Kidney epithelial cell (primary cell): ENCODE data around the gene ARF1. TPM values are rescaled to one million over a fixed set of nuclear protein-coding genes. Genes with fewer than 3 reads are reported as not detected.

Experiments used
- DNase-seq: peaks from one replicate; pipeline ENCODE4 v3.0.0-alpha.2; 2010; ENCODE audit warnings: low read depth
- H3K27me3 ChIP-seq: 2 replicates; pipeline ENCODE4 v1.6.0; 2011; ENCODE audit warnings: low read length; ENCODE audit not compliant: control insufficient read depth, insufficient read depth
- H3K36me3 ChIP-seq: 2 replicates; pipeline ENCODE4 v1.5.1; 2011; ENCODE audit warnings: low read length; ENCODE audit not compliant: control insufficient read depth, insufficient read depth
- H3K4me3 ChIP-seq: 2 replicates; pipeline ENCODE4 v1.5.1; 2011; ENCODE audit warnings: low read depth, mild to moderate bottlenecking, control low read depth, low read length
- total RNA-seq: library from RNA; depleted of rRNA; stranded (reverse); fragments of >200 nt; gene quantifications from 2 replicates; pipeline ENCODE4 v1.2.3, GENCODE V29; 2015
- TF ChIP-seq, protein P1 (sequence below): IDR thresholded peaks from 2 replicates; pipeline ENCODE4 v1.5.1; 2011; ENCODE audit warnings: mild to moderate bottlenecking, moderate library complexity, low read length, control low read depth, inconsistent platforms; ENCODE audit not compliant: insufficient read depth, poor library complexity, severe bottlenecking

The ARF1 gene
- total RNA-seq, 1 donor from 2014 or later = 479 TPM

DNA sequence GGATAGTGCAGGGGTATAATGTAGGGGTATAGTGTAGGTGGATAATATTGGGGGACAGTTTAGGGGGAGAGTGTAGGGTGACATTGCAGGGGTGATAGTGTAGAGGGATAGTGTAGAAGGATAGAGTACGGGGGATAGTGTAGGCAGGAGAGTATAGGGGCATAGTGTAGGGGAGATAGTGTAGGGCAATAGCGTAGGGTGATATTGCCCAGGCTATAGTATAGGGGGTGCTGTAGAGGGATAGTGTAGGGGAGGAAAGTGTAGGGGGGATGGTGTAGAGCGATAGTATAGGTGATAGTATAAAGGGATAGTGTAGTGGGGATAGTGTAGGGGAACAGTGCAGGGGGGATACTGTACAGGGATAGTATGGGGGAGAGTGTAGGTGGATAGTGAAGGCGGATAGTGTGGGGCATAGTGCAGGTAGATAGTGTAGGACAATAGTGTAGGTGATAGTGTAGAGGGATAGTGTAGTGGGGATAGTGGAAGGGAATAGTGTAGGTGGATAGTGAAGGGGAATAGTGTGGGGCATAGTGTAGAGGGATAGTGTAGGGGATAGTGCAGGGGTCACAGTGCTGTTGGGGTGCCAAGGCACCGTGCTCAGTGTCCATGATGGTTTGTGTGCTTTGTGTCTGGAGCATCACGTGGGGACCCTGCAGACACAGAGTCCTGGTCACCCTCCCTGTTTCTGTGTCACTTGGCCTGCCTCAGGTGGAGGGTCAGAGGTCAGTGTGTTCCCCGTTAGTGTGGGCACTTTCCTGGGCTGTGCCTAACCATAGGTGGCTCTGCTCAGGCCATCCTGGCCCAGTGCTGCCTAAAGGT, 10.5 kb upstream of the ARF1 start:
- TF ChIP-seq, protein P1, sequence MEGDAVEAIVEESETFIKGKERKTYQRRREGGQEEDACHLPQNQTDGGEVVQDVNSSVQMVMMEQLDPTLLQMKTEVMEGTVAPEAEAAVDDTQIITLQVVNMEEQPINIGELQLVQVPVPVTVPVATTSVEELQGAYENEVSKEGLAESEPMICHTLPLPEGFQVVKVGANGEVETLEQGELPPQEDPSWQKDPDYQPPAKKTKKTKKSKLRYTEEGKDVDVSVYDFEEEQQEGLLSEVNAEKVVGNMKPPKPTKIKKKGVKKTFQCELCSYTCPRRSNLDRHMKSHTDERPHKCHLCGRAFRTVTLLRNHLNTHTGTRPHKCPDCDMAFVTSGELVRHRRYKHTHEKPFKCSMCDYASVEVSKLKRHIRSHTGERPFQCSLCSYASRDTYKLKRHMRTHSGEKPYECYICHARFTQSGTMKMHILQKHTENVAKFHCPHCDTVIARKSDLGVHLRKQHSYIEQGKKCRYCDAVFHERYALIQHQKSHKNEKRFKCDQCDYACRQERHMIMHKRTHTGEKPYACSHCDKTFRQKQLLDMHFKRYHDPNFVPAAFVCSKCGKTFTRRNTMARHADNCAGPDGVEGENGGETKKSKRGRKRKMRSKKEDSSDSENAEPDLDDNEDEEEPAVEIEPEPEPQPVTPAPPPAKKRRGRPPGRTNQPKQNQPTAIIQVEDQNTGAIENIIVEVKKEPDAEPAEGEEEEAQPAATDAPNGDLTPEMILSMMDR = no peak
- H3K27me3 ChIP-seq = peaks cover 31% of the 10 kb centered on the region
- no peaks in the 10 kb centered on the region for H3K36me3 ChIP-seq
- DNase-seq = no peak
- H3K4me3 ChIP-seq = no peak overlapping the region

DNA sequence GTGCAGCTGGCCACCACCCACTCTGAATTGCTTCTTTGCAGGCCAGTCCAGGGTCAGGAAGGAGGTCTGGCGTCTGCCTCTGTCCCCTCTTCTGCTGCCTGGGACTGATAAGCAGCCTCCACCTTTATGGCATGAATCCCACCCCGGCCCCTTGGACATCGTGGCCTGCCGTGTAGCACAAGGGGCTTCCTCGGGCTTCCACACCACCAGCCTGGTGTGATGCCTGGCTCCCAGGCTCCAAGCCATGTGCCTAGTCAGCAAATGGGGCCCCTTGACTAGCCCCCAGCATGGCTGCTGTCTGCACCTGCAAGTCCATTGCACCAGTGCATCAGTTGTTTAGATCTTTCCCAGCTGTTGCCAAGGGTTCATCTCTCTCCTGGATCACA, 9.9 kb upstream of the ARF1 start:
- TF ChIP-seq, protein P1 = no peak
- DNase-seq = no peak
- H3K27me3 ChIP-seq = peaks cover 27% of the 10 kb centered on the region

DNA sequence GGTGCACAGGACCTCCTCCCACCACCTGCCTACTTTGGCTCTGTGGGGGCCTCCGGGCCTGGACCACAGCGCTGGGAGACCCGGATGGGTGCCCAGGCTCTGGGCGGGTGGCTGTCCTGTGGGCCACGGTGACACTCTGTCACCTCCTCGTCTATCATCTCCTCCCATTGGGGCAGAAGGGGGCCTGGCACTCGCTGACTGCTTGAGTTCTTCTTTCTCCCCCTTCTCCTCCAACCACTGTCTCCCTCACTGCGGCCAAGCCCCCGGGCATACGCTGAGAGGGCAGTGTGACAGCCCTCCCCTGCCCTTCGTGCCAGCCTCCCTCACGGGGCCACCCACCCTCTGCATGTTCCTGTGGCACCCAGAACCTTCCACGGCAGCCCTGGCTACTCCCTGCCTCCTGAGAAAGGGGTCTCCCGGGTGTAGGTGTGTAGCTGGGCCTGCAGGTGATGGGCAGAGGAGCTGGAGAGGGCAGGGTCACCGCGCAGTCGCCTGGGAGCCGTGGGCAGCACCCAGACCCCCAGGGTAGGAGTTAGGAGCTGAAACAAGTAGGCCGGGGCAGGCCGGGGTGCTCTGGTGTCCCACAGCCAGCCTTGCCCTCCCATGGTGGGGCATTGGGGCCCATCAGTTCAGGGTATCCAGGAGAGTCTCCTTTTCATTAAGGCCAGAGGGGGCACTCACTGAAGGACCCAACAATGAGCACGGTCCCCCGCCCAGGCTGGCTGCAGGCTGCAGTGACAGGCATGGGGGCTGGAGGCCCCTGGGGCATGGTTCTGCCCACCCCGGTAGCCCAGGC, 9.2 kb upstream of the ARF1 start:
- peaks cover 27% of the 10 kb centered on the region for H3K27me3 ChIP-seq
- TF ChIP-seq, protein P1 = no peak
- no peaks in the 10 kb centered on the region for H3K36me3 ChIP-seq
- DNase-seq = no peak
- no peak overlapping the region for H3K4me3 ChIP-seq

More for the DNA sequence above, 9.9 kb upstream of the ARF1 start:
- Histone ChIP-seq H3K4me3 (no peak overlapping the region), H3K36me3 (no peaks in the 10 kb centered on the region)

- no peaks in the 10 kb centered on the region for H3K36me3 ChIP-seq
- TF ChIP-seq, protein P1 = peak; percentile 31
- DNase-seq = no peak
- H3K4me3 ChIP-seq = no peak overlapping the region
- H3K27me3 ChIP-seq = peaks cover 24% of the 10 kb centered on the region
Measured at GRCh38 chr1:228073857-228074545, 8.5 kb upstream of the ARF1 start.

DNA sequence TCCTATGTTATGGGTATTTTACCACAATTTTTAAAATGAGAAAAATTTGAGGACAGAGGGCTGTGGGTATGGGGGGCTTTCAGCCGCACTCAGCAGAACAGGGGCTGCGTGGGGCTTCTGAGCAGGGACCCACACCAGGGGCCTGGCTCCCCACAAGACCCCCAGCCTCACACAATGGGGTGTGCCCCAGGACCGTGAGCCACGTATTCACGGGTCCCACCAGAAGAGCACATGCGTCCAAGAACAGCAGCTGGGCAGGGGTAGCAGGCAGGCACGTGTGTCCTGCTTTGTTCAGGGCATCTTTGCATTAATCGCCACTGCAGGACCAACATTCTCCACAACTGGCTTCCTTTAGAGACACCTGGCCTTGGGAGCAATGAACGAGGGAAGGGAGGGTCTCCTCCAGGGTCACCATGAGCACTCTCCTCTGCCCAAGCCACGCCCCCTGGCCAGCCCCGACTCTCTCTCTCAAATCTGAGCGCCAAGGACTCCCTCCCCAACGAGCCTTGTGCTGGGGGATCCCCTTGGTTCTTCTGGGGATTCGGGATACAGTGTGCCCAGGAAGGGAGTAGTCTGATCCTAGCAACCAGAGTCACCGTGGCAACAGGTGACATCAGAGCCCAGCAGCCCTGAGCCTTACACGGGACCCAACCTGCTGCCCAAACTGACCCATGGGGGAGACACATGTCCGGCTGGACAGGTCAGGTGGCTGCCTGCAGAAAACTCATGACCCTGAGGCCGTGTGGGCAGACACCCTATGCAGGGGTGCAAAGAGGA, 7.4 kb upstream of the ARF1 start:
- TF ChIP-seq, protein P1 = no peak
- DNase-seq = no peak

More for the DNA sequence above, 7.4 kb upstream of the ARF1 start:
- H3K36me3 ChIP-seq = no peaks in the 10 kb centered on the region
- no peak overlapping the region for H3K4me3 ChIP-seq
- peaks cover 24% of the 10 kb centered on the region for H3K27me3 ChIP-seq
